Measurements from ENCODE around the gene LPP.

The LPP gene

DNA sequence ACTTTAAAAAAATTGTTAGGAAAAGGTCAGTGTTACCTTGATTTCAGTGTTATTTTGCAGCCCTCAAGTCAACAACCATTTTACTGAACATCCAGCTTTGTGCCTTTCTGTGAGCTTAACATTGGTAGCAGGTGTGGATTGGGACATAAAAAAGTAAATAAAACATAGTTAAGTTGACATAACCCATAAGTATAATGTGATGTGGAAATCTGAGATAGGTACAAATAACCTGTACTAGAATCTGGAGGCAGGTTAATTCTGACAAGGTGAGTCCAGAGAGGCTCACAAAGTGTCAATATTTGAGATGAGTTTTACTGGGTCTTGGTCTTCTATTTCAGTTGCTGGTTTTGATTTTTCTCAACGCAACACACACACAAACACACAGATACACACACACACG, 151.3 kb downstream of the LPP start:
- Histone ChIP-seq H3K4me3 (ENCODE audit: low read length) (no peak overlapping the region), H3K79me2 (ENCODE audit: control insufficient read depth, low read length) (peaks cover 49% of the 10 kb centered on the region), H3K9me2 (replicated peaks; ENCODE audit: control insufficient read depth, low read length) (no peaks in the 10 kb centered on the region), H4K20me1 (ENCODE audit: control insufficient read depth, insufficient read depth, low read depth, low read length) (no peaks in the 10 kb centered on the region), H3K4me1 (ENCODE audit: control insufficient read depth, low read length) (peaks cover 55% of the 10 kb centered on the region), H3K27ac (ENCODE audit: low read depth, low read length) (no peak overlapping the region), H3K27me3 (ENCODE audit: control insufficient read depth, low read length) (no peaks in the 10 kb centered on the region), H3K36me3 (ENCODE audit: control insufficient read depth, low read length) (peaks cover 21% of the 10 kb centered on the region), H3K9me3 (ENCODE audit: control insufficient read depth, insufficient read depth, low read length) (no peaks in the 10 kb centered on the region), H3K4me2 (ENCODE audit: low read length) (no peak overlapping the region), H3F3A (ENCODE audit: control insufficient read depth, insufficient read depth) (0 out of 2 replicates have a peak, but pooled peaks cover 3% of the 10 kb centered on the region)
- TF ChIP-seq EZH2phosphoT487 (IDR thresholded peaks at IDR 0.05; ENCODE audit: borderline replicate concordance, low read length), result no peak
- TF ChIP-seq, protein P1, sequence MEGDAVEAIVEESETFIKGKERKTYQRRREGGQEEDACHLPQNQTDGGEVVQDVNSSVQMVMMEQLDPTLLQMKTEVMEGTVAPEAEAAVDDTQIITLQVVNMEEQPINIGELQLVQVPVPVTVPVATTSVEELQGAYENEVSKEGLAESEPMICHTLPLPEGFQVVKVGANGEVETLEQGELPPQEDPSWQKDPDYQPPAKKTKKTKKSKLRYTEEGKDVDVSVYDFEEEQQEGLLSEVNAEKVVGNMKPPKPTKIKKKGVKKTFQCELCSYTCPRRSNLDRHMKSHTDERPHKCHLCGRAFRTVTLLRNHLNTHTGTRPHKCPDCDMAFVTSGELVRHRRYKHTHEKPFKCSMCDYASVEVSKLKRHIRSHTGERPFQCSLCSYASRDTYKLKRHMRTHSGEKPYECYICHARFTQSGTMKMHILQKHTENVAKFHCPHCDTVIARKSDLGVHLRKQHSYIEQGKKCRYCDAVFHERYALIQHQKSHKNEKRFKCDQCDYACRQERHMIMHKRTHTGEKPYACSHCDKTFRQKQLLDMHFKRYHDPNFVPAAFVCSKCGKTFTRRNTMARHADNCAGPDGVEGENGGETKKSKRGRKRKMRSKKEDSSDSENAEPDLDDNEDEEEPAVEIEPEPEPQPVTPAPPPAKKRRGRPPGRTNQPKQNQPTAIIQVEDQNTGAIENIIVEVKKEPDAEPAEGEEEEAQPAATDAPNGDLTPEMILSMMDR (IDR thresholded peaks at IDR 0.05; ENCODE audit: low read depth, low read length, poor library complexity, severe bottlenecking), result no peak

DNA sequence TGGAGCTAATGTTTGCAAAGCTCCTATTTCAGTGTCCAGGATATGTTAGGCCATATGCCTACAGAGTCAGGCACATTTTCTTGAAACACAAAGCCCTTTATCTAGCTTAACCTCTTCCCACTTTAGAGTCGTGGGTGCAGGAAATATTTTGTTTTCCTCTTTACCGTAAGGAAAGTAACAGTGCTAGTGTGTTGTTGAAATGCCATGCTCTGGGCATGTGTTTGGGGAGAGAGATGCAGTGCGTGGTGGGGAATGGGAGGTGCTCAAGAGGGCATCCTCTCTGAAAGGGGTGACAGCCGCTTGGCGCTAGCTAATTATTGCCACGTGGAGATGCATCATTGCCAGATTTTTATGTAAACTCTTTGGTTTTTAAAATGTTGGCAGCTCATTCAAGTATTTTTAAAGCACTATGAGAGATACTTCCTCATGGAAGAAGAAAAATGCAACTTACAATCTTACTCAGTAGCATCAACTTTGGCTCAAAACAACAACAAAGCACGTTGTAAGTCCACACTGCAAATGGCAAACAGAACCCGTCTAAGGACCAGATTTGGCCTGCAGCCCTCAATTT, 152.6 kb downstream of the LPP start:
- no peaks in the 10 kb centered on the region for H4K20me1 ChIP-seq (ENCODE audit: control insufficient read depth, insufficient read depth, low read depth, low read length)
- H3K4me1 ChIP-seq (ENCODE audit: control insufficient read depth, low read length), result peaks cover 53% of the 10 kb centered on the region
- no peaks in the 10 kb centered on the region for H3K9me2 ChIP-seq (replicated peaks; ENCODE audit: control insufficient read depth, low read length)
- no peak overlapping the region for H3K27ac ChIP-seq (ENCODE audit: low read depth, low read length)
- H3K79me2 ChIP-seq (ENCODE audit: control insufficient read depth, low read length), result peaks cover 45% of the 10 kb centered on the region
- no peaks in the 10 kb centered on the region for H3F3A ChIP-seq (ENCODE audit: control insufficient read depth, insufficient read depth)
- no peak overlapping the region for H3K4me3 ChIP-seq (ENCODE audit: low read length)
- TF ChIP-seq, protein P1 (IDR thresholded peaks at IDR 0.05; ENCODE audit: low read depth, low read length, poor library complexity, severe bottlenecking), result no peak
- no peak for TF ChIP-seq EZH2phosphoT487 (IDR thresholded peaks at IDR 0.05; ENCODE audit: borderline replicate concordance, low read length)
- H3K27me3 ChIP-seq (ENCODE audit: control insufficient read depth, low read length), result no peaks in the 10 kb centered on the region
- no peaks in the 10 kb centered on the region for H3K9me3 ChIP-seq (ENCODE audit: control insufficient read depth, insufficient read depth, low read length)
- no peak overlapping the region for H3K4me2 ChIP-seq (ENCODE audit: low read length)
- peaks cover 24% of the 10 kb centered on the region for H3K36me3 ChIP-seq (ENCODE audit: control insufficient read depth, low read length)

DNA sequence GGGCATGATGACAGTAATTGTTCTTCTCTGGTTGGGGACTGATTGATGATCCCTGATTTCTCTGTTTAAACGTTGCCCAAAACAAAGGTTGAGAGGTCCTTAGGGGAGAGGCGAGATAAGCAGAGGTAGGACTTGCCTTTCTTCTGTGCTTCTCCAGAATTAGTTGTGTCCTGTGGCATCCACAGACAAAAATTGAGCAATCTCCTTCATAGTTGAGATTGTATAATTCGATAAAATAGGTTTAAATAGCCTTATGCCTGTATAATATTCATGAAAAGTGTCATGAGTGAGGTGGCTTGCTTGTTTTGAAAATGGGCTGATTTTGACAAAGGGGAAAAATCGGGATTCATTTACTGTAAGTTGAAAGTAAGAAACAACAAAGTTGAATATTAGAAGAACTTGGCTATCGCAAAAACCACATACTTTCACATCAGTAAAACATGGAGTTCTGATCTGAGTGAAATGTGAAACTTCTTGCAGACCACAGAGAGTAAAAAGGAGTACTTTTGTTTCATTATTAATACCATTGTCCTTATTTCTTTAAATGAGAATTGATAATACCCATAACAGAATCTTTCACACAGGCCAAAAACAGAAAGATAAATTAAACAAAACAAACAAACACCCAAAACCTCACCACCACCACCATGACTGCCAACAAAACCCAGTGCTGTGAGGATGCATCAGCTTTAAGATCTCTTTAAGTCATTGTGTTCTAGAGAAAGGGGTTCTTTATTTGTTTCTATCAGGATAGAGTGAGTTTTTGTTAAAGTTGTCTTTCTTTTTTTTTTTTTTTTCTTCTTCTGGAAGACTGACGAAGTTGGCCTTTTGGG, 155.7 kb downstream of the LPP start:
- Histone ChIP-seq H3K4me3 (ENCODE audit: low read length) (no peak overlapping the region), H3K4me1 (ENCODE audit: control insufficient read depth, low read length) (peaks cover 31% of the 10 kb centered on the region), H3K4me2 (ENCODE audit: low read length) (0 out of 2 replicates have a peak overlapping the region, but pooled peaks have one; percentile 1), H3K79me2 (ENCODE audit: control insufficient read depth, low read length) (peaks cover 37% of the 10 kb centered on the region), H3F3A (ENCODE audit: control insufficient read depth, insufficient read depth) (no peaks in the 10 kb centered on the region; the same call in 1 of the 2 replicates), H4K20me1 (ENCODE audit: control insufficient read depth, insufficient read depth, low read depth, low read length) (no peaks in the 10 kb centered on the region), H3K36me3 (ENCODE audit: control insufficient read depth, low read length) (peaks cover 21% of the 10 kb centered on the region), H3K27ac (ENCODE audit: low read depth, low read length) (no peak overlapping the region), H3K9me2 (replicated peaks; ENCODE audit: control insufficient read depth, low read length) (no peaks in the 10 kb centered on the region), H3K27me3 (ENCODE audit: control insufficient read depth, low read length) (no peaks in the 10 kb centered on the region), H3K9me3 (ENCODE audit: control insufficient read depth, insufficient read depth, low read length) (no peaks in the 10 kb centered on the region)
- TF ChIP-seq, protein P1 (IDR thresholded peaks at IDR 0.05; ENCODE audit: low read depth, low read length, poor library complexity, severe bottlenecking), result no peak
